GM13976 (cell line): ENCODE measurements around the gene KRTAP22-1.

Experiments
- DNase-seq: peaks from one replicate; pipeline ENCODE4 v3.0.0; 2012; ENCODE audit warnings: low spot score
- CTCF ChIP-seq: IDR thresholded peaks from 2 replicates; pipeline ENCODE4 v1.5.1; 2012; ENCODE audit warnings: borderline replicate concordance, mild to moderate bottlenecking; ENCODE audit not compliant: insufficient read depth; ENCODE audit errors: extremely low read depth, missing control alignments, control extremely low read depth
- in situ Hi-C: fragments of 300-500 bp; cut with MboI; formaldehyde crosslinking; loops from one replicate; pipeline ENCODE4 v1.12.0; 2022; ENCODE audit warnings: low sequenced_read_pairs, mixed read lengths, inconsistent platforms; ENCODE audit not compliant: unreplicated experiment

KRTAP22-1 gene

GRCh38 chr21:30563630-30564029 lies 37.3 kb upstream of the KRTAP22-1 start:
- in situ Hi-C loops = no loop called here
- TF ChIP-seq CTCF = no peak
- DNase-seq = no peak

GRCh38 chr21:30567617-30568016 lies 33.3 kb upstream of the KRTAP22-1 start:
- in situ Hi-C loops = no loop called here
- no peak for TF ChIP-seq CTCF

GRCh38 chr21:30577766-30578165 lies 23.1 kb upstream of the KRTAP22-1 start:
- DNase-seq = no peak
- in situ Hi-C loops = no loop called here
- TF ChIP-seq CTCF = no peak

More at GRCh38 chr21:30567617-30568016, 33.3 kb upstream of the KRTAP22-1 start:
- DNase-seq = no peak

GRCh38 chr21:30579346-30579745 lies 21.5 kb upstream of the KRTAP22-1 start:
- no peak for DNase-seq
- no peak for TF ChIP-seq CTCF
- in situ Hi-C loops = no loop called here

- DNase-seq = no peak
- no peak for TF ChIP-seq CTCF
- in situ Hi-C loops = no loop called here
These were observed 20.8 kb upstream of the KRTAP22-1 start for GRCh38 chr21:30580132-30580531.

- TF ChIP-seq CTCF = no peak
- DNase-seq = no peak
- in situ Hi-C loops = no loop called here
These were observed 18.0 kb upstream of the KRTAP22-1 start for GRCh38 chr21:30582870-30583269.

- no peak for DNase-seq
- in situ Hi-C loops = no loop called here
- no peak for TF ChIP-seq CTCF
These were observed 10.6 kb upstream of the KRTAP22-1 start, which contains the start of gene KRTAP22-2 for GRCh38 chr21:30590297-30590696. TSS of gene KRTAP22-2 (minus strand) at chr21:30590397.
